Activated B cell treated with CpG ODN at 0.5 μM for 24 hours (primary cell): ENCODE data around the gene GCHFR. TPM values are rescaled to one million over a fixed set of nuclear protein-coding genes. Genes with fewer than 3 reads are reported as not detected.

Source experiments
- ATAC-seq: fragments of 200-7000 bp; cut with Tn5 transposase; one replicate; pipeline ENCODE4 v1.10.0; 2021; ENCODE audit warnings: low read depth, mild to moderate bottlenecking, moderate library complexity
- CTCF ChIA-PET: fragments of 350-600 bp; sonication (Branson Sonifier 250); formaldehyde crosslinking; loops from one replicate; lab custom pipeline; 2021; ENCODE audit warnings: antibody characterized with exemption; lab: Charles Lee
- POLR2A ChIA-PET: fragments of 350-600 bp; sonication (Branson Sonifier 250); formaldehyde crosslinking; loops from one replicate; lab custom pipeline; 2021; ENCODE audit warnings: antibody characterized with exemption; lab: Charles Lee
- DNase-seq: peaks from one replicate; pipeline ENCODE4 v3.0.0; 2022
- H3K27ac Mint-ChIP-seq: one replicate; pipeline ENCODE4 v1.8.0; 2020; ENCODE audit warnings: mixed read lengths
- H3K27me3 Mint-ChIP-seq: one replicate; pipeline ENCODE4 v1.8.0; 2021; ENCODE audit warnings: mixed read lengths
- H3K36me3 Mint-ChIP-seq: one replicate; pipeline ENCODE4 v1.8.0; 2021; ENCODE audit warnings: low read depth, mixed read lengths
- H3K4me1 Mint-ChIP-seq: one replicate; pipeline ENCODE4 v1.8.0; 2021; ENCODE audit warnings: mixed read lengths
- H3K4me3 Mint-ChIP-seq: one replicate; pipeline ENCODE4 v1.8.0; 2020; ENCODE audit warnings: mild to moderate bottlenecking, mixed read lengths
- H3K9me3 Mint-ChIP-seq: one replicate; pipeline ENCODE4 v1.8.0; 2020; ENCODE audit warnings: mixed read lengths
- intact Hi-C: fragments of 100-400 bp; cut with micrococcal nuclease; formaldehyde crosslinking; loops from one replicate; pipeline ENCODE4 v1.15.1; 2024
- total RNA-seq: library from RNA; stranded (reverse); gene quantifications from 2 replicates; pipeline ENCODE4 v1.2.3, GENCODE V29; 2022
- TF ChIP-seq, protein P1 (sequence below): fragments of 200-600 bp; IDR thresholded peaks from one replicate; pipeline ENCODE4 v1.8.0; 2022; ENCODE audit warnings: antibody characterized with exemption, mild to moderate bottlenecking

Gene GCHFR
- total RNA-seq, 1 donor from 2014 or later: 21.1 TPM

DNA sequence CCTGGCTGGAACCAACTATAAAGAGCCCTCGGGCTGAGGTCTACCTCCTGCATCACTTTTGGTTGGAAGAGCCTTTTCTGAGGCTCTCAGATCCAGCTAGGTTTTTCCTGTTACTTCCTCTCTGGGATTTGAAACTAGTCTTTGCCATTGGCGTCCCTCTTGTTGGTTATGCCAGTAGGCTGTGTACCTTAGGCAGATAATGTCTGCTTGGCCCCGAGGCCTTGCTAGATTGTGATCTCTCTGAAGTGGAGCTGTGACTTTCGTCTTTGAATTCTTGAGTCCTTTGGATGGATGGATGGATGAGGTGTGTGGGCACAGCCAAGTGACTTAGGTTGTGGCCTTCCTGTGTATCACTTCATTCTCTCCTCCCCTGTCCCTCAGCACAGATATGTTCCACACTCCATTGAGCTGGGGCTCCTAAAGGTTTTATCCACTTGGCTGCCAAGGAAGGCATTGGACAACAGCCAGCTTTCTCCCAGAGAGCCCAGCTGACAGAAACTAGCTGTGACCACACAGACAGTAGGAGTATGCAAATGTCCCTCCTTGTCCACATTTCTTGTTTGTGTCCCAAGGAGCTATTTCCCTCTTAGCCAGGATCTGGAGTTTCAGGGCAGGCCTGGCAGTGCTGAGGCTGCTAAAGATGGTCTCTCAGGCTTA, 51.3 kb downstream of the GCHFR start:
- Mint-ChIP-seq H3K4me1 (no peaks in the 10 kb centered on the region), H3K4me3 (no peak overlapping the region), H3K27ac (no peak overlapping the region), H3K36me3 (peaks cover 43% of the 10 kb centered on the region), H3K9me3 (no peaks in the 10 kb centered on the region), H3K27me3 (no peaks in the 10 kb centered on the region)
- TF ChIP-seq, protein P1, sequence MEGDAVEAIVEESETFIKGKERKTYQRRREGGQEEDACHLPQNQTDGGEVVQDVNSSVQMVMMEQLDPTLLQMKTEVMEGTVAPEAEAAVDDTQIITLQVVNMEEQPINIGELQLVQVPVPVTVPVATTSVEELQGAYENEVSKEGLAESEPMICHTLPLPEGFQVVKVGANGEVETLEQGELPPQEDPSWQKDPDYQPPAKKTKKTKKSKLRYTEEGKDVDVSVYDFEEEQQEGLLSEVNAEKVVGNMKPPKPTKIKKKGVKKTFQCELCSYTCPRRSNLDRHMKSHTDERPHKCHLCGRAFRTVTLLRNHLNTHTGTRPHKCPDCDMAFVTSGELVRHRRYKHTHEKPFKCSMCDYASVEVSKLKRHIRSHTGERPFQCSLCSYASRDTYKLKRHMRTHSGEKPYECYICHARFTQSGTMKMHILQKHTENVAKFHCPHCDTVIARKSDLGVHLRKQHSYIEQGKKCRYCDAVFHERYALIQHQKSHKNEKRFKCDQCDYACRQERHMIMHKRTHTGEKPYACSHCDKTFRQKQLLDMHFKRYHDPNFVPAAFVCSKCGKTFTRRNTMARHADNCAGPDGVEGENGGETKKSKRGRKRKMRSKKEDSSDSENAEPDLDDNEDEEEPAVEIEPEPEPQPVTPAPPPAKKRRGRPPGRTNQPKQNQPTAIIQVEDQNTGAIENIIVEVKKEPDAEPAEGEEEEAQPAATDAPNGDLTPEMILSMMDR: no peak
- no peak for DNase-seq
- CTCF ChIA-PET: interaction anchor here (1.0 kb wide), 1 partner anchor 8 kb away, joined by 3 read pairs; the partner anchor contains the start of genes DNAJC17 and ZFYVE19
- intact Hi-C loops: no loop called here
- no peak for ATAC-seq
- POLR2A ChIA-PET: no interaction called here

Other genes starting within 250 kb of the GCHFR start
- gene CCDC32, start 199.0 kb upstream of the GCHFR start, total RNA-seq: 64.0 and 66.3 TPM in 2 replicates
- 20.1 and 24.8 TPM in 2 replicates for gene RPUSD2, start 194.8 kb upstream of the GCHFR start, total RNA-seq
- gene KNL1, start 169.8 kb upstream of the GCHFR start, total RNA-seq: 5.1 and 7.7 TPM in 2 replicates
- 2.6 and 4.1 TPM in 2 replicates for gene RAD51, start 68.9 kb upstream of the GCHFR start, total RNA-seq
- 25.5 and 25.6 TPM in 2 replicates for gene RMDN3, start 8.8 kb upstream of the GCHFR start, total RNA-seq
- 5.7 and 6.5 TPM in 2 replicates for gene C15orf62, start 5.9 kb downstream of the GCHFR start, total RNA-seq
- gene ZFYVE19, start 43.0 kb downstream of the GCHFR start, total RNA-seq: 23.2 and 25.2 TPM in 2 replicates
- gene DNAJC17, start 43.4 kb downstream of the GCHFR start, total RNA-seq: 43.1 and 51.0 TPM in 2 replicates
- 0.31 TPM in 1 of 2 replicates, not detected in the other for gene PPP1R14D, start 64.6 kb downstream of the GCHFR start, total RNA-seq
- 8.6 and 8.7 TPM in 2 replicates for gene SPINT1, start 80.0 kb downstream of the GCHFR start, total RNA-seq
- 0.27 TPM in 1 of 2 replicates, not detected in the other for gene RHOV, start 110.2 kb downstream of the GCHFR start, total RNA-seq
- gene VPS18, start 130.4 kb downstream of the GCHFR start, total RNA-seq: 25.3 and 26.2 TPM in 2 replicates
- 0.05 TPM in 1 of 2 replicates, not detected in the other for gene DLL4, start 165.3 kb downstream of the GCHFR start, total RNA-seq
- gene CHAC1, start 189.4 kb downstream of the GCHFR start, total RNA-seq: 22.3 and 27.3 TPM in 2 replicates